Right atrium auricular region (tissue), 2 donors: ENCODE data around the gene LEMD2. TPM values are rescaled to one million over a fixed set of nuclear protein-coding genes. Genes with fewer than 3 reads are reported as not detected.

Experiments
- DNase-seq: peaks from one replicate; pipeline ENCODE4 v3.0.0-alpha.2; 2019; ENCODE audit warnings: low spot score
- H3K27ac ChIP-seq, 2 donors: fragments of 200-600 bp; sonication (generic); 1 replicate in 1 of 2; 2 replicates in 1 of 2; pipeline ENCODE4 v1.5.1; 2016 to 2019
- H3K27me3 ChIP-seq, 2 donors: fragments of 200-600 bp; sonication (generic); one replicate each; pipeline versions ENCODE4 v1.5.1 to v1.6.0; 2017 to 2019
- H3K36me3 ChIP-seq: fragments of 200-600 bp; sonication (generic); one replicate; pipeline ENCODE4 v1.5.1; 2016
- H3K4me1 ChIP-seq, 2 donors: fragments of 200-600 bp; sonication (generic); one replicate each; pipeline versions ENCODE4 v1.5.1 to v1.6.0; 2017 to 2019
- H3K4me3 ChIP-seq, 2 donors: fragments of 200-600 bp; sonication (generic); 1 replicate in 1 of 2; 2 replicates in 1 of 2; pipeline ENCODE4 v1.5.1; 2017 to 2019; ENCODE audit warnings: mild to moderate bottlenecking in 1 of 2, moderate library complexity in 1 of 2
- H3K9me3 ChIP-seq, 2 donors: fragments of 200-600 bp; sonication (generic); one replicate each; pipeline ENCODE4 v1.5.1; 2019
- CTCF ChIP-seq, 2 donors: fragments of 200-600 bp; sonication (generic); IDR thresholded peaks; one replicate each; pipeline ENCODE4 v1.5.1; 2019; ENCODE audit warnings: antibody characterized with exemption in 2 of 2
- total RNA-seq, 2 donors: library from RNA; depleted of rRNA; stranded (reverse); fragments of >200 nt; gene quantifications; one replicate each; pipeline ENCODE4 v1.1.0, GENCODE V29; 2016

LEMD2 gene
- total RNA-seq, 2 donors from 2014 or later: 25.9 to 28.1 TPM

- no peaks in the 10 kb centered on the region for H3K9me3 ChIP-seq
- peaks cover 24% of the 10 kb centered on the region for H3K36me3 ChIP-seq
- H3K27me3 ChIP-seq: no peaks in the 10 kb centered on the region
- peak overlapping the region; percentile 31 to 74 for H3K27ac ChIP-seq
- TF ChIP-seq CTCF (IDR thresholded peaks at IDR 0.05): no peak
- DNase-seq: no peak
- H3K4me1 ChIP-seq: peaks cover 0 to 9% of the 10 kb centered on the region in 2 donors
- H3K4me3 ChIP-seq: no peak overlapping the region
These were observed 67.4 kb downstream of the LEMD2 start for GRCh38 chr6:33721508-33721907.

Other genes with a start within 250 kb of the LEMD2 start
- 1 to 10 TPM; 6.5 to 8.6 TPM for gene BAK1, start 208.9 kb downstream of the LEMD2 start, total RNA-seq
- 10 to 100 TPM in 1 of 2 donors, 1 to 10 TPM in 1; 6.2 to 17.7 TPM for gene ITPR3, start 167.8 kb downstream of the LEMD2 start, total RNA-seq
- 100 to 1,000 TPM in 1 of 2 donors, 10 to 100 TPM in 1; 69.1 to 143 TPM for gene UQCC2, start 77.4 kb downstream of the LEMD2 start, total RNA-seq
- gene IP6K3, start 42.2 kb downstream of the LEMD2 start, total RNA-seq: 10 to 100 TPM; 17.3 to 29.9 TPM
- gene MLN, start 14.9 kb upstream of the LEMD2 start, total RNA-seq: not detected